H1 (cell line): ENCODE results near the gene NGEF. TPM values are rescaled to one million over a fixed set of nuclear protein-coding genes. Genes with fewer than 3 reads are reported as not detected.

Source experiments
- CTCF ChIA-PET: fragments of 300-600 bp; sonication (Branson Sonifier 250); formaldehyde crosslinking; loops from one replicate; lab custom pipeline; 2021; ENCODE audit not compliant: partially characterized antibody; lab: Charles Lee
- POLR2A ChIA-PET: fragments of 300-600 bp; sonication (Branson Sonifier 250); formaldehyde crosslinking; loops from one replicate; lab custom pipeline; 2021; ENCODE audit warnings: inconsistent platforms; ENCODE audit not compliant: partially characterized antibody; lab: Charles Lee
- DNase-seq, 2 experiments: peaks; one replicate each; pipeline versions ENCODE4 v3.0.0 to v3.0.0-alpha.2; 2010 to 2022; ENCODE audit warnings: low spot score in 2 of 2, low read depth in 1 of 2, mixed read lengths in 1 of 2
- FAIRE-seq: peaks from 2 replicates; lab custom pipeline; 2011; peaks lifted over from hg19 to GRCh38; lab: Jason Lieb, UNC
- H2AFZ ChIP-seq: 2 replicates; pipeline ENCODE4 v1.8.1; 2012; ENCODE audit warnings: low read length, inconsistent platforms
- H2AK5ac ChIP-seq: 2 replicates; pipeline ENCODE4 v1.6.1; 2013; ENCODE audit warnings: low read depth, low read length
- H2BK120ac ChIP-seq: replicated peaks from 2 replicates; pipeline ENCODE3; 2013; ENCODE audit warnings: low read depth, low read length, inconsistent platforms
- H2BK12ac ChIP-seq: 2 replicates; pipeline ENCODE4 v1.6.1; 2013; ENCODE audit warnings: low read depth, low read length
- H2BK15ac ChIP-seq: 2 replicates; pipeline ENCODE4 v1.6.1; 2013; ENCODE audit warnings: low read length
- H2BK20ac ChIP-seq: 2 replicates; pipeline ENCODE4 v1.6.1; 2013; ENCODE audit warnings: low read length
- H2BK5ac ChIP-seq: 2 replicates; pipeline ENCODE4 v1.6.1; 2013; ENCODE audit warnings: low read depth, low read length
- H3K14ac ChIP-seq: 2 replicates; pipeline ENCODE4 v1.6.1; 2013; ENCODE audit warnings: inconsistent platforms; ENCODE audit not compliant: insufficient read length
- H3K18ac ChIP-seq: 2 replicates; pipeline ENCODE4 v1.6.1; 2013; ENCODE audit warnings: low read length; ENCODE audit errors: extremely low read depth
- H3K23ac ChIP-seq: 2 replicates; pipeline ENCODE4 v1.6.1; 2013; ENCODE audit warnings: inconsistent platforms; ENCODE audit not compliant: insufficient read length
- H3K23me2 ChIP-seq: 2 replicates; pipeline ENCODE4 v1.6.1; 2013; ENCODE audit warnings: low read depth, low read length
- H3K27ac ChIP-seq: 2 replicates; pipeline ENCODE4 v1.6.1; 2011; ENCODE audit warnings: low read depth, low read length, inconsistent platforms
- H3K27me3 ChIP-seq, 4 experiments: replicated peaks in 1 of 4; 1 replicate in 1 of 4; 2 replicates in 3 of 4; pipeline versions ENCODE4 v1.6.1 to v1.8.1; 2011 to 2013; ENCODE audit warnings: low read length in 3 of 4, mild to moderate bottlenecking in 3 of 4, inconsistent platforms in 2 of 4, mixed read lengths in 2 of 4, moderate library complexity in 1 of 4; ENCODE audit not compliant: control insufficient read depth in 3 of 4, insufficient read depth in 3 of 4; ENCODE audit errors: extremely low read depth in 1 of 4
- H3K36me3 ChIP-seq, 4 experiments: 2 replicates each; pipeline versions ENCODE4 v1.6.1 to v1.8.1; 2011 to 2013; ENCODE audit warnings: mild to moderate bottlenecking in 4 of 4, low read length in 3 of 4, moderate library complexity in 2 of 4, control low read depth in 1 of 4, inconsistent platforms in 1 of 4; ENCODE audit not compliant: insufficient read depth in 4 of 4, control insufficient read depth in 2 of 4
- H3K4ac ChIP-seq: replicated peaks from 2 replicates; pipeline ENCODE3; 2013; ENCODE audit warnings: low read length, low read depth, mixed read lengths, inconsistent platforms; ENCODE audit not compliant: insufficient read length
- H3K4me1 ChIP-seq, 4 experiments: replicated peaks in 1 of 4; 1 replicate in 1 of 4; 2 replicates in 3 of 4; pipeline versions ENCODE4 v1.6.1 to v1.8.1; 2011 to 2013; ENCODE audit warnings: low read length in 3 of 4, inconsistent platforms in 2 of 4, mixed read lengths in 1 of 4; ENCODE audit not compliant: insufficient read depth in 4 of 4, control insufficient read depth in 3 of 4
- H3K4me2 ChIP-seq, 2 experiments: 2 replicates each; pipeline versions ENCODE4 v1.6.1 to v1.8.1; 2011 to 2013; ENCODE audit warnings: low read depth in 2 of 2, low read length in 2 of 2, control low read depth in 1 of 2, inconsistent platforms in 1 of 2, mild to moderate bottlenecking in 1 of 2; ENCODE audit not compliant: insufficient read depth in 1 of 2
- H3K4me3 ChIP-seq, 4 experiments: fragments of 200-600, 300-600 bp in 1 of 4; sonication (generic), shearing (Covaris generic), sonication (Bioruptor Twin) in 1 of 4; 2 replicates each; pipeline versions ENCODE4 v1.5.1 to v1.8.1; 2011 to 2016; ENCODE audit warnings: low read length in 4 of 4, low read depth in 3 of 4, control low read depth in 2 of 4, inconsistent platforms in 2 of 4, mild to moderate bottlenecking in 2 of 4, mixed read lengths in 1 of 4, moderate library complexity in 1 of 4; ENCODE audit not compliant: insufficient read depth in 2 of 4; ENCODE audit errors: extremely low read depth in 1 of 4
- H3K56ac ChIP-seq: replicated peaks from 2 replicates; pipeline ENCODE3; 2013; ENCODE audit warnings: low read depth, mild to moderate bottlenecking, mixed read lengths, low read length, inconsistent platforms; ENCODE audit not compliant: insufficient read length
- H3K79me1 ChIP-seq: 2 replicates; pipeline ENCODE4 v1.6.1; 2013; ENCODE audit warnings: low read depth, low read length, control low read depth
- H3K79me2 ChIP-seq, 2 experiments: 2 replicates each; pipeline versions ENCODE4 v1.6.1 to v1.8.1; 2012 to 2013; ENCODE audit warnings: low read length in 2 of 2, mild to moderate bottlenecking in 2 of 2, inconsistent platforms in 1 of 2; ENCODE audit not compliant: insufficient read depth in 2 of 2, control insufficient read depth in 1 of 2
- H3K9ac ChIP-seq, 4 experiments: replicated peaks in 1 of 4; 1 replicate in 1 of 4; 2 replicates in 3 of 4; pipeline versions ENCODE4 v1.6.1 to v1.8.1; 2011 to 2013; ENCODE audit warnings: low read depth in 3 of 4, low read length in 3 of 4, control low read depth in 2 of 4, mild to moderate bottlenecking in 2 of 4, moderate library complexity in 2 of 4, inconsistent platforms in 1 of 4; ENCODE audit errors: extremely low read depth in 1 of 4
- H3K9me3 ChIP-seq, 2 experiments: 2 replicates each; pipeline versions ENCODE4 v1.6.1 to v1.8.1; 2012 to 2013; ENCODE audit warnings: mild to moderate bottlenecking in 2 of 2, moderate library complexity in 2 of 2, control low read depth in 1 of 2, inconsistent platforms in 1 of 2, low read depth in 1 of 2, low read length in 1 of 2, mixed read lengths in 1 of 2; ENCODE audit not compliant: insufficient read depth in 2 of 2
- H4K20me1 ChIP-seq, 2 experiments: replicated peaks in 1 of 2; 2 replicates each; pipeline versions ENCODE3 to v1.8.1; 2011 to 2013; ENCODE audit warnings: inconsistent platforms in 2 of 2, low read length in 2 of 2, mild to moderate bottlenecking in 1 of 2; ENCODE audit not compliant: insufficient read depth in 2 of 2, control insufficient read depth in 1 of 2
- H4K5ac ChIP-seq: 2 replicates; pipeline ENCODE4 v1.6.1; 2013; ENCODE audit warnings: low read length, low read depth, mixed read lengths, inconsistent platforms; ENCODE audit not compliant: insufficient read length
- H4K8ac ChIP-seq: 2 replicates; pipeline ENCODE4 v1.8.0; 2013; ENCODE audit warnings: mild to moderate bottlenecking, moderate library complexity, low read length, inconsistent platforms; ENCODE audit not compliant: insufficient read depth; ENCODE audit errors: extremely low read depth
- H4K91ac ChIP-seq: replicated peaks from 2 replicates; pipeline ENCODE3; 2013; ENCODE audit warnings: low read length, mixed read lengths, inconsistent platforms; ENCODE audit not compliant: insufficient read length
- FOSL1 ChIP-seq: IDR thresholded peaks from 2 replicates; pipeline ENCODE4 v1.6.1; 2011; ENCODE audit warnings: mild to moderate bottlenecking, low read depth, low read length, moderate library complexity; ENCODE audit not compliant: insufficient read depth
- JUN ChIP-seq: IDR thresholded peaks from 2 replicates; pipeline ENCODE4 v1.6.1; 2011; ENCODE audit warnings: low read depth, mild to moderate bottlenecking, improper control_type of control experiment, low read length
- NANOG ChIP-seq: IDR thresholded peaks from 2 replicates; pipeline ENCODE4 v1.6.1; 2011; ENCODE audit warnings: low read length, low read depth, mild to moderate bottlenecking, inconsistent platforms; ENCODE audit not compliant: insufficient read depth, poor library complexity, severe bottlenecking
- POLR2AphosphoS5 ChIP-seq: IDR thresholded peaks from 2 replicates; pipeline ENCODE4 v1.6.1; 2011; ENCODE audit warnings: low read depth, low read length
- SAP30 ChIP-seq: fragments of 300-600 bp; sonication (generic); IDR thresholded peaks from 2 replicates; pipeline ENCODE4 v1.7.1; 2012; ENCODE audit warnings: low read length, moderate library complexity, mild to moderate bottlenecking, inconsistent platforms; ENCODE audit not compliant: insufficient read depth, insufficient replicate concordance
- ZNF274 ChIP-seq: IDR thresholded peaks from 2 replicates; pipeline ENCODE4 v1.7.0; 2012; ENCODE audit warnings: low read length, borderline replicate concordance; ENCODE audit errors: extremely low read depth
- WGBS, 2 experiments: shearing (Covaris generic) in 1 of 2; methylation state at CpG; one replicate each; pipeline versions ENCODE4 v1.1.6 to v1.1.7; 2013 to 2015; ENCODE audit warnings: low lambda C conversion rate in 2 of 2, mixed read lengths in 2 of 2, inconsistent platforms in 1 of 2, low coverage in 1 of 2, missing lambda C conversion rate in 1 of 2; ENCODE audit not compliant: insufficient replicate concordance in 2 of 2, insufficient coverage in 1 of 2, insufficient read length in 1 of 2; ENCODE audit errors: extremely low coverage in 1 of 2, missing lambda C conversion rate in 1 of 2; 5-methylcytosine and 5-hydroxymethylcytosine counted together
- polyA plus RNA-seq, 7 experiments: library from polyadenylated mRNA; depleted of rRNA in 3 of 7; stranded (reverse) in 5 of 7; unstranded in 2 of 7; fragments of >200 nt in 5 of 7; fragments of 200-250 nt in 2 of 7; gene quantifications; 1 replicate in 5 of 7; 2 replicates in 1 of 7; 4 replicates in 1 of 7; pipeline versions ENCODE4 v1.2.1 to v1.2.3, GENCODE V29; 2011 to 2013; ENCODE audit warnings: missing spikeins in 2 of 7, mixed read lengths in 2 of 7
- total RNA-seq: library from RNA; stranded (reverse); fragmentation: NEBNext Ultra II Directional; extraction: Animal tissue kit (Norgen Biotek cat#: 25700); gene quantifications from 2 replicates; pipeline ENCODE4 v1.2.1, GENCODE V29; 2021
- TF ChIP-seq, protein P1 (sequence below), 3 experiments: IDR thresholded peaks; 1 replicate in 2 of 3; 2 replicates in 1 of 3; pipeline versions ENCODE4 v1.5.1 to v1.6.1; 2011; ENCODE audit warnings: low read length in 3 of 3, mild to moderate bottlenecking in 3 of 3, inconsistent platforms in 2 of 3, low read depth in 1 of 3, moderate library complexity in 1 of 3; ENCODE audit not compliant: insufficient read depth in 1 of 3; ENCODE audit errors: control extremely low read depth in 1 of 3

NGEF gene
- total and polyA plus RNA-seq, 2 of the 8 experiments (the other 6 are each of a cell fraction or from before 2014, with no cell fraction given), result 2.7 to 3.2 TPM

DNA sequence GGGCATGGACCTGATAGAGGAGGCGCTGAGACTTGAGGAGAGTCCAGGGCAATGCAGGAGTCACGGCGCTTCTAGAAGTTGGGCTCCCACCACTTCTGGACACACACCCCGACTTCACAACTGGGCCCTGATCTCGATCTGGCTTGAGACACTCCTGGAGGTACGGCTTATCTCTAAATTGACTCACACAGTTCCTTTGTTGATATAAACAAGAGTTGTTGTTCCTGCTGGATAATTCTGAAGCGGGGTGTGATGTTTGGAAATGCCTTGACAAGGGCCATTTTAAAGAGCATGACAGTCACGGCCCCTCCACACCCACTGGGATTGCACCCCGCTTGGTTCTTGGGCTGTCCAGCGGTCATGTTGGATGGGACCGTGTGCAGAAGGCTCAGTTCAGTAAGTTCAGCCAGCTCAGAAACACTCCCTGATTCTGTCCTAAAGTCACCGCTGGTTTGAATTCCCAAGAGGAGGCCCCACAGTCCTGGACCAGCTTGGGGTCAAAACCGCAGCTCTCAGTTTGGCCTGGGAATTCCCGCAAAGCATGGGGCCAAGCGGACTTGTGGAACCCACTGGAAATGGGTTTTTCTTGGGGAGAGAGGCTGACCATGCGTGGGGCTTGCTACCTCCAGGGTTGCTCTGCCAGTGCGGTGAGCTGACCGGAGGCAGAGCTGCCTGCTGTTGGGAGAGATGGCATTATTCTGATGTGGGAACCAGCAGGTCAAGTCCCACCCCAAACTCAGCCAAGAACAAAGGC is 10.1 kb upstream of the NGEF start:
- Histone ChIP-seq H3K27me3 (no peaks in the 10 kb centered on the region), H3K79me1 (no peaks in the 10 kb centered on the region), H3K4me1 (no peaks in the 10 kb centered on the region), H4K91ac (no peak overlapping the region), H2BK15ac (no peak overlapping the region), H3K36me3 (no peaks in the 10 kb centered on the region), H3K23me2 (no peaks in the 10 kb centered on the region), H3K9ac (no peak overlapping the region), H3K14ac (no peak overlapping the region), H2AK5ac (no peak overlapping the region), H3K18ac (no peak overlapping the region), H3K4me2 (no peak overlapping the region), H3K23ac (no peak overlapping the region), H2AFZ (no peak overlapping the region), H3K79me2 (no peaks in the 10 kb centered on the region), H4K20me1 (no peaks in the 10 kb centered on the region), H3K56ac (no peak overlapping the region), H3K4me3 (no peak overlapping the region), H2BK20ac (no peak overlapping the region), H4K8ac (no peak overlapping the region), H3K9me3 (no peaks in the 10 kb centered on the region), H2BK5ac (no peak overlapping the region), H2BK12ac (no peak overlapping the region), H3K27ac (no peak overlapping the region), H2BK120ac (no peak overlapping the region), H3K4ac (no peak overlapping the region), H4K5ac (no peak overlapping the region)
- ChIA-PET POLR2A (no interaction called here), CTCF (interaction anchor here (0.7 to 1.5 kb wide), 6 partner anchors 14 to 129 kb away, joined by 3 to 4 read pairs (median 3); no protein-coding TSS in a partner anchor)
- DNase-seq, result no peak
- TF ChIP-seq POLR2AphosphoS5, result no peak
- no peak for TF ChIP-seq ZNF274
- TF ChIP-seq, protein P1, sequence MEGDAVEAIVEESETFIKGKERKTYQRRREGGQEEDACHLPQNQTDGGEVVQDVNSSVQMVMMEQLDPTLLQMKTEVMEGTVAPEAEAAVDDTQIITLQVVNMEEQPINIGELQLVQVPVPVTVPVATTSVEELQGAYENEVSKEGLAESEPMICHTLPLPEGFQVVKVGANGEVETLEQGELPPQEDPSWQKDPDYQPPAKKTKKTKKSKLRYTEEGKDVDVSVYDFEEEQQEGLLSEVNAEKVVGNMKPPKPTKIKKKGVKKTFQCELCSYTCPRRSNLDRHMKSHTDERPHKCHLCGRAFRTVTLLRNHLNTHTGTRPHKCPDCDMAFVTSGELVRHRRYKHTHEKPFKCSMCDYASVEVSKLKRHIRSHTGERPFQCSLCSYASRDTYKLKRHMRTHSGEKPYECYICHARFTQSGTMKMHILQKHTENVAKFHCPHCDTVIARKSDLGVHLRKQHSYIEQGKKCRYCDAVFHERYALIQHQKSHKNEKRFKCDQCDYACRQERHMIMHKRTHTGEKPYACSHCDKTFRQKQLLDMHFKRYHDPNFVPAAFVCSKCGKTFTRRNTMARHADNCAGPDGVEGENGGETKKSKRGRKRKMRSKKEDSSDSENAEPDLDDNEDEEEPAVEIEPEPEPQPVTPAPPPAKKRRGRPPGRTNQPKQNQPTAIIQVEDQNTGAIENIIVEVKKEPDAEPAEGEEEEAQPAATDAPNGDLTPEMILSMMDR (IDR thresholded peaks at IDR 0.05; ENCODE audit: control extremely low read depth in 1 of 3, insufficient read depth in 1 of 3, low read depth in 1 of 3, low read length in 3 of 3), result no peak
- no peak for TF ChIP-seq SAP30
- TF ChIP-seq FOSL1, result no peak
- TF ChIP-seq JUN, result no peak
- no peak for TF ChIP-seq NANOG
- 89% methylated on average over 18 of the region's 18 CpGs; no CpG with 5 or more reads in 1 of the 2 experiments for WGBS, 2 experiments
- FAIRE-seq, result no peak
